SK-N-SH (cell line): Measurements from ENCODE around the gene SH2D5. TPM values are rescaled to one million over a fixed set of nuclear protein-coding genes. Genes with fewer than 3 reads are reported as not detected.

Experiments
- CTCF ChIA-PET: fragments of 300-600, 350-600 bp; formaldehyde crosslinking; extraction: SDS; loops from one replicate; lab custom pipeline; 2021; lab: Yijun Ruan, JAX
- POLR2A ChIA-PET: fragments of 350-600 bp; sonication (Branson Sonifier 250); formaldehyde crosslinking; extraction: SDS; loops from one replicate; lab custom pipeline; 2020; ENCODE audit warnings: antibody characterized with exemption, inconsistent platforms; lab: Yijun Ruan, JAX
- DNase-seq: peaks from one replicate; pipeline ENCODE4 v3.0.0; 2012
- H2AFZ ChIP-seq: fragments of 200-600 bp; sonication (generic); 2 replicates; pipeline ENCODE4 v1.8.1; 2016; ENCODE audit warnings: antibody characterized with exemption, mild to moderate bottlenecking, low read depth
- H3F3A ChIP-seq: fragments of 200-600 bp; sonication (generic); replicated peaks from 2 replicates; pipeline ENCODE3; 2016; ENCODE audit warnings: antibody characterized with exemption, mild to moderate bottlenecking; ENCODE audit not compliant: insufficient read depth
- H3K27ac ChIP-seq, 2 experiments: fragments of 200-500 bp in 1 of 2; fragments of 200-600 bp in 1 of 2; sonication (Bioruptor generic) in 1 of 2; sonication (generic), shearing (Covaris generic) in 1 of 2; 2 replicates each; pipeline versions ENCODE4 v1.5.1 to v1.6.1; 2014 to 2016; ENCODE audit warnings: low read depth in 2 of 2, inconsistent platforms in 1 of 2, low read length in 1 of 2, mild to moderate bottlenecking in 1 of 2, mixed read lengths in 1 of 2
- H3K27me3 ChIP-seq: fragments of 200-600 bp; sonication (generic), shearing (Covaris generic); 2 replicates; pipeline ENCODE4 v1.6.1; 2016; ENCODE audit warnings: mixed run types; ENCODE audit not compliant: insufficient read depth
- H3K36me3 ChIP-seq, 2 experiments: fragments of 200-500 bp in 1 of 2; fragments of 200-600 bp in 1 of 2; sonication (Bioruptor generic) in 1 of 2; sonication (generic) in 1 of 2; replicated peaks in 1 of 2; 2 replicates each; pipeline versions ENCODE3 to v1.5.1; 2014 to 2016; ENCODE audit warnings: low read length in 1 of 2, mild to moderate bottlenecking in 1 of 2; ENCODE audit not compliant: insufficient read depth in 2 of 2, control insufficient read depth in 1 of 2
- H3K4me1 ChIP-seq, 2 experiments: fragments of 200-500 bp in 1 of 2; fragments of 200-600 bp in 1 of 2; sonication (Bioruptor generic) in 1 of 2; sonication (generic), shearing (Covaris generic) in 1 of 2; 2 replicates each; pipeline versions ENCODE4 v1.5.1 to v1.6.1; 2014 to 2016; ENCODE audit warnings: low read depth in 1 of 2, low read length in 1 of 2, mixed run types in 1 of 2; ENCODE audit not compliant: insufficient read depth in 2 of 2, control insufficient read depth in 1 of 2
- H3K4me2 ChIP-seq: fragments of 200-600 bp; sonication (generic), shearing (Covaris generic); 2 replicates; pipeline ENCODE4 v1.6.1; 2017; ENCODE audit warnings: mixed run types
- H3K4me3 ChIP-seq, 2 experiments: fragments of 200-500 bp in 1 of 2; fragments of 200-600 bp in 1 of 2; sonication (Bioruptor generic) in 1 of 2; sonication (generic), shearing (Covaris generic) in 1 of 2; 2 replicates each; pipeline versions ENCODE4 v1.5.1 to v1.8.1; 2014 to 2016; ENCODE audit warnings: low read depth in 2 of 2, inconsistent platforms in 1 of 2, low read length in 1 of 2, mild to moderate bottlenecking in 1 of 2, mixed read lengths in 1 of 2, moderate library complexity in 1 of 2
- H3K79me2 ChIP-seq: fragments of 200-600 bp; sonication (generic); 2 replicates; pipeline ENCODE4 v1.8.1; 2017; ENCODE audit warnings: mild to moderate bottlenecking; ENCODE audit not compliant: insufficient read depth
- H3K9ac ChIP-seq: fragments of 200-600 bp; sonication (generic); 2 replicates; pipeline ENCODE4 v1.6.1; 2017; ENCODE audit warnings: mixed run types
- H3K9me2 ChIP-seq: fragments of 200-600 bp; sonication (generic); 2 replicates; pipeline ENCODE4 v1.6.1; 2017; ENCODE audit warnings: mixed run types
- H3K9me3 ChIP-seq: fragments of 200-600 bp; sonication (generic); 2 replicates; pipeline ENCODE4 v1.6.1; 2017; ENCODE audit warnings: mixed run types, mild to moderate bottlenecking, moderate library complexity
- H4K20me1 ChIP-seq: fragments of 200-600 bp; sonication (generic); 2 replicates; pipeline ENCODE4 v1.6.1; 2017; ENCODE audit warnings: mild to moderate bottlenecking, mixed run types; ENCODE audit not compliant: insufficient read depth
- CHD2 ChIP-seq: fragments of 150-350 bp; IDR thresholded peaks from 2 replicates; pipeline ENCODE4 v1.6.1; 2018; ENCODE audit warnings: low read length; ENCODE audit not compliant: partially characterized antibody
- EZH2phosphoT487 ChIP-seq: fragments of 200-600 bp; sonication (generic); IDR thresholded peaks from 2 replicates; pipeline ENCODE4 v1.6.1; 2017; ENCODE audit warnings: low read depth, mixed run types, mild to moderate bottlenecking, antibody characterized with exemption, moderate library complexity, borderline replicate concordance
- GABPA ChIP-seq: IDR thresholded peaks from 2 replicates; pipeline ENCODE4 v1.4.0; 2012; ENCODE audit warnings: low read depth, mild to moderate bottlenecking
- GATA2 ChIP-seq: sonication (generic); formaldehyde crosslinking; IDR thresholded peaks from 2 replicates; pipeline ENCODE4 v1.5.0; 2020; ENCODE audit warnings: mild to moderate bottlenecking, missing genetic modification reagents
- JUND ChIP-seq: IDR thresholded peaks from 2 replicates; pipeline ENCODE4 v1.4.0; 2012
- MAX ChIP-seq: IDR thresholded peaks from 2 replicates; pipeline ENCODE4 v1.4.0; 2012; ENCODE audit warnings: low read depth
- MXI1 ChIP-seq: IDR thresholded peaks from 2 replicates; pipeline ENCODE4 v1.6.1; 2012; ENCODE audit warnings: mild to moderate bottlenecking, low read depth, low read length, improper control_type of control experiment
- NRF1 ChIP-seq: IDR thresholded peaks from 2 replicates; pipeline ENCODE4 v1.6.1; 2012; ENCODE audit warnings: low read depth, mild to moderate bottlenecking, low read length
- PBX3 ChIP-seq: IDR thresholded peaks from 2 replicates; pipeline ENCODE4; 2012
- RAD21 ChIP-seq: IDR thresholded peaks from 2 replicates; pipeline ENCODE4 v1.6.1; 2012; ENCODE audit warnings: mild to moderate bottlenecking, low read length
- RCOR1 ChIP-seq: fragments of 150-350 bp; IDR thresholded peaks from 2 replicates; pipeline ENCODE4 v1.6.1; 2017; ENCODE audit warnings: antibody characterized with exemption, low read length
- RFX5 ChIP-seq: IDR thresholded peaks from 2 replicates; pipeline ENCODE4 v1.6.1; 2012; ENCODE audit warnings: mild to moderate bottlenecking, improper control_type of control experiment, low read length
- RXRA ChIP-seq: IDR thresholded peaks from 2 replicates; pipeline ENCODE4 v1.4.0; 2012; ENCODE audit warnings: low read depth, mild to moderate bottlenecking, borderline replicate concordance
- TCF12 ChIP-seq: IDR thresholded peaks from 2 replicates; pipeline ENCODE4 v1.4.0; 2012
- TEAD4 ChIP-seq: IDR thresholded peaks from 2 replicates; pipeline ENCODE4 v1.4.0; 2012; ENCODE audit warnings: mild to moderate bottlenecking, borderline replicate concordance; ENCODE audit not compliant: insufficient read depth
- USF1 ChIP-seq: IDR thresholded peaks from 2 replicates; pipeline ENCODE4 v1.4.0; 2012; ENCODE audit warnings: low read depth, borderline replicate concordance
- YY1 ChIP-seq: IDR thresholded peaks from 2 replicates; pipeline ENCODE4 v1.4.0; 2012; ENCODE audit warnings: low read depth, mild to moderate bottlenecking
- WGBS: methylation state at CpG from one replicate; pipeline ENCODE4 v1.1.6; 2017; ENCODE audit warnings: low lambda C conversion rate; 5-methylcytosine and 5-hydroxymethylcytosine counted together
- polyA plus RNA-seq, 3 experiments: library from polyadenylated mRNA; depleted of rRNA; stranded (reverse); fragments of >200 nt; gene quantifications; 2 replicates each; pipeline ENCODE4 v1.2.3, GENCODE V29; 2012
- TF ChIP-seq, protein P1 (sequence below): fragments of 150-350 bp; IDR thresholded peaks from 2 replicates; pipeline ENCODE4 v1.6.1; 2016; ENCODE audit warnings: mild to moderate bottlenecking, low read depth, low read length
- TF ChIP-seq, protein P2 (sequence below): IDR thresholded peaks from 2 replicates; pipeline ENCODE4 v1.6.1; 2012; ENCODE audit warnings: mild to moderate bottlenecking, low read depth, low read length, moderate library complexity
- TF ChIP-seq, protein P3 (sequence below): fragments of 200-600 bp; sonication (generic); IDR thresholded peaks from 2 replicates; pipeline ENCODE4 v1.6.1; 2017; ENCODE audit warnings: antibody characterized with exemption, mild to moderate bottlenecking, moderate library complexity
- TF ChIP-seq, protein P4 (sequence below): fragments of 150-350 bp; IDR thresholded peaks from 2 replicates; pipeline ENCODE4 v1.6.1; 2017; ENCODE audit warnings: antibody characterized with exemption, low read length, low read depth, borderline replicate concordance

Gene SH2D5
- polyA plus RNA-seq, 1 of the 3 experiments (the other 2 are of a cell fraction), result 6.1 TPM

DNA sequence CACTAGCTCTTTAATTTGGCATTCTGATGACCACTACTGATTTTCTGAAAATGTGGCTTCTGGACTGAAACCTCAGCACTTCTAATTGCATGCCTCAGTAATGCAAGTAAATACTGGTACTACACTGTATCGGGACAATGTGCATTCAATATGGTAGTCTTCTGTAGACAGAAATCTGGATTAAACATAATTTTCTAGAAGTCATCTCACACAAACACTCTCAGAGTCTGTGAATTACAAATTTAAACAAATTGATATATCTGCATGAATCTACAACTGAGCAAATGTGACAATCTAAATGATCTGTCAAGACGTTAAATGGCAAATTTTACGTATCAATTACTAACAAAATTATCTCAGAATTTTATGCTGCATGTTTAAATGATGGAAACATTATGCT lies 30.9 kb upstream of the SH2D5 start (continued):
- TF ChIP-seq USF1, result no peak
- no peak for TF ChIP-seq RAD21

GRCh38 chr1:20760322-20760721 lies 27.8 kb upstream of the SH2D5 start:
- Histone ChIP-seq H3K9ac (no peak overlapping the region), H3K4me2 (no peak overlapping the region), H3K4me1 (no peaks in the 10 kb centered on the region), H3K4me3 (no peak overlapping the region), H3K27me3 (no peaks in the 10 kb centered on the region), H3K36me3 (peaks cover 69 to 94% of the 10 kb centered on the region in 2 experiments), H3F3A (peaks cover 6% of the 10 kb centered on the region), H3K9me3 (no peaks in the 10 kb centered on the region), H3K27ac (no peak overlapping the region), H3K9me2 (no peaks in the 10 kb centered on the region), H4K20me1 (no peaks in the 10 kb centered on the region), H2AFZ (no peak overlapping the region), H3K79me2 (peaks cover 27% of the 10 kb centered on the region)
- CTCF ChIA-PET, result interaction anchor here (0.7 to 1.3 kb wide), 2 partner anchors 26 to 127 kb away, joined by 3 read pairs; no protein-coding TSS in a partner anchor
- 96% methylated on average over 6 of the region's 6 CpGs for WGBS
- POLR2A ChIA-PET, result no interaction called here
- DNase-seq, result no peak
- TF ChIP-seq, protein P1, sequence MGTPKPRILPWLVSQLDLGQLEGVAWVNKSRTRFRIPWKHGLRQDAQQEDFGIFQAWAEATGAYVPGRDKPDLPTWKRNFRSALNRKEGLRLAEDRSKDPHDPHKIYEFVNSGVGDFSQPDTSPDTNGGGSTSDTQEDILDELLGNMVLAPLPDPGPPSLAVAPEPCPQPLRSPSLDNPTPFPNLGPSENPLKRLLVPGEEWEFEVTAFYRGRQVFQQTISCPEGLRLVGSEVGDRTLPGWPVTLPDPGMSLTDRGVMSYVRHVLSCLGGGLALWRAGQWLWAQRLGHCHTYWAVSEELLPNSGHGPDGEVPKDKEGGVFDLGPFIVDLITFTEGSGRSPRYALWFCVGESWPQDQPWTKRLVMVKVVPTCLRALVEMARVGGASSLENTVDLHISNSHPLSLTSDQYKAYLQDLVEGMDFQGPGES, result no peak
- no peak for TF ChIP-seq JUND
- TF ChIP-seq, protein P2, sequence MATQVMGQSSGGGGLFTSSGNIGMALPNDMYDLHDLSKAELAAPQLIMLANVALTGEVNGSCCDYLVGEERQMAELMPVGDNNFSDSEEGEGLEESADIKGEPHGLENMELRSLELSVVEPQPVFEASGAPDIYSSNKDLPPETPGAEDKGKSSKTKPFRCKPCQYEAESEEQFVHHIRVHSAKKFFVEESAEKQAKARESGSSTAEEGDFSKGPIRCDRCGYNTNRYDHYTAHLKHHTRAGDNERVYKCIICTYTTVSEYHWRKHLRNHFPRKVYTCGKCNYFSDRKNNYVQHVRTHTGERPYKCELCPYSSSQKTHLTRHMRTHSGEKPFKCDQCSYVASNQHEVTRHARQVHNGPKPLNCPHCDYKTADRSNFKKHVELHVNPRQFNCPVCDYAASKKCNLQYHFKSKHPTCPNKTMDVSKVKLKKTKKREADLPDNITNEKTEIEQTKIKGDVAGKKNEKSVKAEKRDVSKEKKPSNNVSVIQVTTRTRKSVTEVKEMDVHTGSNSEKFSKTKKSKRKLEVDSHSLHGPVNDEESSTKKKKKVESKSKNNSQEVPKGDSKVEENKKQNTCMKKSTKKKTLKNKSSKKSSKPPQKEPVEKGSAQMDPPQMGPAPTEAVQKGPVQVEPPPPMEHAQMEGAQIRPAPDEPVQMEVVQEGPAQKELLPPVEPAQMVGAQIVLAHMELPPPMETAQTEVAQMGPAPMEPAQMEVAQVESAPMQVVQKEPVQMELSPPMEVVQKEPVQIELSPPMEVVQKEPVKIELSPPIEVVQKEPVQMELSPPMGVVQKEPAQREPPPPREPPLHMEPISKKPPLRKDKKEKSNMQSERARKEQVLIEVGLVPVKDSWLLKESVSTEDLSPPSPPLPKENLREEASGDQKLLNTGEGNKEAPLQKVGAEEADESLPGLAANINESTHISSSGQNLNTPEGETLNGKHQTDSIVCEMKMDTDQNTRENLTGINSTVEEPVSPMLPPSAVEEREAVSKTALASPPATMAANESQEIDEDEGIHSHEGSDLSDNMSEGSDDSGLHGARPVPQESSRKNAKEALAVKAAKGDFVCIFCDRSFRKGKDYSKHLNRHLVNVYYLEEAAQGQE, result no peak
- no peak for TF ChIP-seq RCOR1
- no peak for TF ChIP-seq GATA2 (CRISPR knock-in tag)
- no peak for TF ChIP-seq CHD2
- TF ChIP-seq TEAD4, result no peak
- TF ChIP-seq, protein P3, sequence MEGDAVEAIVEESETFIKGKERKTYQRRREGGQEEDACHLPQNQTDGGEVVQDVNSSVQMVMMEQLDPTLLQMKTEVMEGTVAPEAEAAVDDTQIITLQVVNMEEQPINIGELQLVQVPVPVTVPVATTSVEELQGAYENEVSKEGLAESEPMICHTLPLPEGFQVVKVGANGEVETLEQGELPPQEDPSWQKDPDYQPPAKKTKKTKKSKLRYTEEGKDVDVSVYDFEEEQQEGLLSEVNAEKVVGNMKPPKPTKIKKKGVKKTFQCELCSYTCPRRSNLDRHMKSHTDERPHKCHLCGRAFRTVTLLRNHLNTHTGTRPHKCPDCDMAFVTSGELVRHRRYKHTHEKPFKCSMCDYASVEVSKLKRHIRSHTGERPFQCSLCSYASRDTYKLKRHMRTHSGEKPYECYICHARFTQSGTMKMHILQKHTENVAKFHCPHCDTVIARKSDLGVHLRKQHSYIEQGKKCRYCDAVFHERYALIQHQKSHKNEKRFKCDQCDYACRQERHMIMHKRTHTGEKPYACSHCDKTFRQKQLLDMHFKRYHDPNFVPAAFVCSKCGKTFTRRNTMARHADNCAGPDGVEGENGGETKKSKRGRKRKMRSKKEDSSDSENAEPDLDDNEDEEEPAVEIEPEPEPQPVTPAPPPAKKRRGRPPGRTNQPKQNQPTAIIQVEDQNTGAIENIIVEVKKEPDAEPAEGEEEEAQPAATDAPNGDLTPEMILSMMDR, result no peak
- TF ChIP-seq YY1, result no peak
- TF ChIP-seq NRF1, result no peak
- no peak for TF ChIP-seq EZH2phosphoT487
- no peak for TF ChIP-seq PBX3
- no peak for TF ChIP-seq RXRA
- no peak for TF ChIP-seq RFX5
- no peak for TF ChIP-seq MAX
- TF ChIP-seq TCF12, result no peak
- TF ChIP-seq, protein P4, sequence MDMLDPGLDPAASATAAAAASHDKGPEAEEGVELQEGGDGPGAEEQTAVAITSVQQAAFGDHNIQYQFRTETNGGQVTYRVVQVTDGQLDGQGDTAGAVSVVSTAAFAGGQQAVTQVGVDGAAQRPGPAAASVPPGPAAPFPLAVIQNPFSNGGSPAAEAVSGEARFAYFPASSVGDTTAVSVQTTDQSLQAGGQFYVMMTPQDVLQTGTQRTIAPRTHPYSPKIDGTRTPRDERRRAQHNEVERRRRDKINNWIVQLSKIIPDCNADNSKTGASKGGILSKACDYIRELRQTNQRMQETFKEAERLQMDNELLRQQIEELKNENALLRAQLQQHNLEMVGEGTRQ, result no peak
- TF ChIP-seq MXI1, result no peak
- no peak for TF ChIP-seq GABPA
